NCI-H2171 treated with DMSO at 0.1 percent for 48 hours (cell line): ENCODE results near the gene TCF7L2.
A peak's percentile ranks its signal among the peaks of the same experiment; 100 is the strongest.

Experiments used
- DNase-seq: peaks from one replicate; lab custom pipeline; 2025; lab: John Stamatoyannopoulos, UW

The TCF7L2 gene

DNA sequence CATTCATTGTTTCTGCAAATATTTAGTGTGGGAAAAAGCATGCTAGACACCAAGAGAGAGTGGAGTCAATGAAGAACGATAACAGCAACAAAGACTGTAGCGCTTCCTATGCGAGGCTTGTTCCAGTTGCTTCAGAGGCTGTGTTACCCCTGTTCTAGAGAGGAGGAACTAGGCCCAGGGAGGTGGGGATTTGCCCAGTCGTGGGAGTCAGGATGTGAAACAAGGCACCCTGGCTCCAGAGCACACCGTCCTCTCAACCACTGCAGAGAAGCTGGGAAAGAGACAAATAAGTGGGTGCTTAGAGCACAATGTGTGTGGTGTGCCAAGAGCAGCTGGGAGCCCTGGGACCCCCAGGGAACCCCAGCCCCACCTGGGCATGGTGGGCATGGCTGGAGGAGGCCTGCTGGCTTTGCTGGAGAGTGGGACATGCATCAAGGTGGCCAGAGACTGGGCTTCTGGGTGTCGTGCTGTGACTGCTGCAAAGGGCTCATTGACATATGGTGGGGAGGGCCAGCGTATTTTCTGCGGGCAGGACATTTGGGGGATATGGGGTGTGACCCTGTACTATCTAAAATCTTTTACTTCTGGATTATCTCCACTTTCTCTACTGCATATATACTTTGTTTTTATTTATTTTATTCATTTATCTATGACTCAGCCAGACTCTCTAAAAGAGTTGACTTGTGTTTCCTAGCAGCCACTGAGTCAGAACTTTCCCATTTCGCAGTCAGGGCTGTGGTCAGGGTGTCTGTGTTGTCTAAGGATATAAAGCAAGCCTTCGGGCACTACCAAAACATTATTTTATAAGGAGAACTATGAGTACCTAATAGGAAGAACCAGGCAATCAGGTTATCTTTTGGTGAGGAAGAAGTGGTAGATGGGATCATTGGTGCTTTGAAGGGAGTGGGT is 95.4 kb downstream of the TCF7L2 start:
- DNase-seq = no peak

DNA sequence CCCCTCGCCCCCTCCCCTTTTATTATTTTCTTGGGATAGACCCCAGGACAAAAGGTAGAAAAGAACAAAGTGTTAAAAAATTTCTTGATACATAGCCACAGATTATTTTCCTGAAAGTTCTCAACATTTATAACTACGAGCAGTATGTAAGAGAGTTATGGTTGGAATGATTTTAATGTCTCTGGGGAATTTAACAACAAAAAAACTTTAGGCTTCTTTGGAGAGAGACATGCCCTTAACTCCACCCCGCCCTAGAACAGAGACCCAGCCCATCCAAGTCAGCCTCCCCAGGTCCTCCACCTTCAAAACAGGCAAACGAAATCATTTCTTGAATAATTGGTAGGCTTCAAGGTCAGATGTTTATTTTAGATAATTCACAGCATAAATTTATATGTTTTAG is 97.1 kb downstream of the TCF7L2 start:
- DNase-seq = no peak

DNA sequence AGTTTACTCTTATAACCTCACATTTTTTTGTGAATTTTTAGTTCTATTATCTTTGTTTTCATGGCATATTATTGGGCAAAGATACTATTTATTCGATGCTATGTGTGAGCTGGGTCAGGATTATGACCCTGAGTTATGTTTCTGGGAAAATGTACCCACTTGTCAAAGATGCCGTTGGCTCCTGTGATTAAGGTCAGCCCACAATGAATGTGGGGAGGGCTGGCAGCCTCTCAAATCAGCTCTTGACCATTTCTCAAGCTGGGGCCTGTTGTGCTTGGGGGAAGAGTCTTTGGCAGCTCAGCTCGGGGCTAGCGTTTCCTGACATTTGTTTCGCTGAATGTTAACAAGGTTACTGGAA is 97.5 kb downstream of the TCF7L2 start:
- DNase-seq = no peak

GRCh38 chr10:113047963-113048781 is 98.1 kb downstream of the TCF7L2 start:
- no peak for DNase-seq

GRCh38 chr10:113049881-113050280 is 99.8 kb downstream of the TCF7L2 start:
- DNase-seq = peak; percentile 86

DNA sequence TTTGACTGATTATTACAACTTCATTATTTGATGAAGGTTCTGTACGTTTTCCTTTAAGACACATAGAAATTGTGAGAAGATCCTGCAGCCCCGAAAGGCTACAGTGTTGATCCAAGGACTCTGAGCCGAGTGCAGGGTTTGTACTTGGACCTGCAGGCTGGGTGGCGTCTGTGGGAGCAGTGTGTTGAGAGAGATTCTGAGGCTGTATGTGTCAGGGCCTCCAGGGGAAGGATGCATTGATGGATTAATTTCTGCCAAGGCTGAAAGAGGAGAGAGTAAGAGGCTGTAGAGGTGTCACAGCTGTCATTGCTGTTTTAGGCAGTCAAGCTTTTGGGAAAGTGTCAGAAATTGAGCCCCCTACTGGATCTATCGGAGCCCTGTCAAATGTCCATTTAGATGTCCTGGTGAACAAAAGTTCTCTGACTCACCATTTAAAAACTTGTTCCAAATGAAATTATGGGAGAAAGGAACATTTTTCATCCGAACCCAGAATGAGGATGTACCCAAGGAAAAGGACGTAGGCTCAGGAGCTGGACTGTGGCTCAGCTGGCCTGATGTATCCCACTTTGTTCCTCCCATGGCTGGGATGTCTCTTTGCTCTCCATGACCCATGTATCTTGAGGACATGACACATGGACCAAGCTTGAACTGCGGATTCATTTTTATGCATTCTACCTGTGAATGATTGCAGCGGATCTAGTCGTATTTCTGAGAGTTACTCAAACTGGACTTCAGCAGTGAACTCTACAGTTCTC is 102.2 kb downstream of the TCF7L2 start:
- DNase-seq = no peak

- no peak for DNase-seq
Observed at GRCh38 chr10:113053091-113053490, 103.0 kb downstream of the TCF7L2 start.

GRCh38 chr10:113053881-113054280 is 103.8 kb downstream of the TCF7L2 start:
- no peak for DNase-seq

DNA sequence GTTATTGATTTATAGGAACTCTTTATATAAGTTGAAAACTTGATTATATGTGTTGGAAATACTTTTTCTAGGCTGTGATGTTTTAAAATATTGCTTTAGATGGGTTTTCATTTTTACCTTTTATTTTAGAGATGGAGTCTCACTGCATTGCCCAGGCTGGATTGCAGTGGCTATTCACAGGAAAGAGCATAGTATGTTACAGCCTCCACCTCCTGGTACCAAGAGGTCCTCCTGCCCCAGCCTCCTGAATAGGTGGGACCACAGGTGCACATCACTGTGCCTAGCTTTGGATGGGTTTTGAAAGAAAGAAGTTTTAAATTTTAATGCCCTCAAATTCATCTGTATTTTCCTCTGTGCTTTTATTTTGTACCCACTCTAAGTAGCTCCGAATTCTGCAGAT is 105.4 kb downstream of the TCF7L2 start:
- no peak for DNase-seq

- DNase-seq = no peak
Observed at GRCh38 chr10:113056030-113056429, 106.0 kb downstream of the TCF7L2 start.

GRCh38 chr10:113056441-113057021 is 106.5 kb downstream of the TCF7L2 start:
- no peak for DNase-seq

DNA sequence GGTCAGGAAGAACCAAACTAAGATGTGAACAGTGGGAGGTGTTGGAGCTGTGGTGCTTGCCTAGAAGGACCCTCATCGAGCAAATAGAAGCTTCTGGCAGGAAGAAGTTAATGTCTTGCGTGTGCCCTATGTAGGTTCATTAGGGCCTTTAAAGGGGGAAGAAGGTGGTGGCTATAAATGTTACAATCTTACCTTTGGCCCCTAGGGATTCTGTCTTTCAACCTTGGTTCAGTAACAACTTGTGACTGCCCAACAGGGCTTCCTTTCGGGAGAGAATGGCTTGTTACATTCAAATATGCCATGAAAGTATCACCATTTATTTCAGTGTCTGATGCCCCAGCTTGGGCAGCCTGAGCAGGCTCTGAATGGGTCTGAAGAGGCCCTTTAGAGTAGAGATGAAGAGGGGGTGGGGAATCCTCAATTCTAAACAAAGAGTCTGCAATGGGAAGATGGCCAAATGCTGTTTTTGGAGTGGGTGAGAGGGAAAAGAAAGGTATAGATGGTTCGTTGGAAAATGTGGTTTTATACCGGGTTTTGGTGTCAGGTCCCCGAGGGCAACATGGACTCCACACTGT is 108.0 kb downstream of the TCF7L2 start:
- DNase-seq = no peak

- peak; percentile 19 for DNase-seq
Observed at GRCh38 chr10:113058523-113059370, 108.7 kb downstream of the TCF7L2 start.

GRCh38 chr10:113059371-113059780 is 109.3 kb downstream of the TCF7L2 start:
- no peak for DNase-seq

- no peak for DNase-seq
Observed at GRCh38 chr10:113060201-113061053, 110.4 kb downstream of the TCF7L2 start.

GRCh38 chr10:113061054-113061430 is 111.0 kb downstream of the TCF7L2 start:
- no peak for DNase-seq

GRCh38 chr10:113061557-113061956 is 111.5 kb downstream of the TCF7L2 start:
- DNase-seq = no peak

- DNase-seq = no peak
Observed at GRCh38 chr10:113063043-113063967, 113.3 kb downstream of the TCF7L2 start.

GRCh38 chr10:113064039-113064438 is 114.0 kb downstream of the TCF7L2 start:
- no peak for DNase-seq
